Breast epithelium (tissue), 4 donors: ENCODE results near the gene TSEN34. TPM values are rescaled to one million over a fixed set of nuclear protein-coding genes. Genes with fewer than 3 reads are reported as not detected.
"Not testable (repeated sequence)": the region's sequence is repeated elsewhere in the genome, so short reads cannot be mapped to it uniquely, and the experiment has no call there.

ENCODE experiments used
- DNase-seq, 2 donors: peaks; one replicate each; pipeline ENCODE4 v3.0.0-alpha.2; 2019; ENCODE audit warnings: low spot score in 2 of 2
- H3K27ac ChIP-seq, 2 donors: fragments of 200-600 bp; sonication (generic) in 1 of 2; one replicate each; pipeline ENCODE4 v1.5.1; 2016 to 2019; ENCODE audit warnings: mild to moderate bottlenecking in 1 of 2
- H3K27me3 ChIP-seq, 2 donors: fragments of 200-600 bp; sonication (generic) in 1 of 2; one replicate each; pipeline versions ENCODE4 v1.5.1 to v1.6.0; 2017 to 2019; ENCODE audit warnings: control low read depth in 1 of 2, mild to moderate bottlenecking in 1 of 2
- H3K36me3 ChIP-seq: fragments of 200-600 bp; one replicate; pipeline ENCODE4 v1.5.1; 2019
- H3K4me1 ChIP-seq, 2 donors: fragments of 200-600 bp; sonication (generic); one replicate each; pipeline ENCODE4 v1.5.1; 2016 to 2019; ENCODE audit warnings: control low read depth in 1 of 2
- H3K4me3 ChIP-seq, 3 donors: fragments of 200-600 bp; sonication (generic); 1 replicate in 2 of 3; 2 replicates in 1 of 3; pipeline ENCODE4 v1.5.1; 2016 to 2019; ENCODE audit warnings: mild to moderate bottlenecking in 3 of 3, moderate library complexity in 2 of 3
- H3K9me3 ChIP-seq, 2 donors: fragments of 200-600 bp; sonication (generic) in 1 of 2; one replicate each; pipeline ENCODE4 v1.5.1; 2016 to 2019; ENCODE audit warnings: control low read depth in 1 of 2
- CTCF ChIP-seq, 3 donors: fragments of 450-650 bp; IDR thresholded peaks; one replicate each; pipeline ENCODE4 v1.5.1; 2016 to 2017; ENCODE audit warnings: antibody characterized with exemption in 3 of 3, mild to moderate bottlenecking in 3 of 3, moderate library complexity in 3 of 3
- POLR2A ChIP-seq: fragments of 450-650 bp; IDR thresholded peaks from one replicate; pipeline ENCODE4 v1.6.1; 2016; ENCODE audit warnings: antibody characterized with exemption, mild to moderate bottlenecking, moderate library complexity
- POLR2AphosphoS5 ChIP-seq, 3 donors: sonication (generic); formaldehyde crosslinking; IDR thresholded peaks; one replicate each; pipeline ENCODE4 v1.6.1; 2017; ENCODE audit warnings: antibody characterized with exemption in 3 of 3
- intact Hi-C: fragments of 100-400 bp; cut with DNase I; formaldehyde crosslinking; loops from one replicate; pipeline ENCODE4 v1.15.1; 2023; ENCODE audit warnings: low total_unique reads
- total RNA-seq, 3 donors: library from RNA; depleted of rRNA; stranded (reverse); fragments of >200 nt; gene quantifications; one replicate each; pipeline ENCODE4 v1.1.0, GENCODE V29; 2016

TSEN34 gene
- total RNA-seq, 3 donors from 2014 or later: 59.5 to 80.3 (median 74.4) TPM

- DNase-seq: no peak
- Histone ChIP-seq H3K4me3 (no peak overlapping the region), H3K4me1 (no peaks in the 10 kb centered on the region), H3K36me3 (no peaks in the 10 kb centered on the region), H3K27me3 (no peaks in the 10 kb centered on the region), H3K27ac (no peak overlapping the region), H3K9me3 (no peaks in the 10 kb centered on the region)
- intact Hi-C loops: no loop called here
- no peak for TF ChIP-seq CTCF (IDR thresholded peaks at IDR 0.05)
- TF ChIP-seq POLR2AphosphoS5 (IDR thresholded peaks at IDR 0.05): no peak
Observed at GRCh38 chr19:54180691-54181091, 10.4 kb upstream of the TSEN34 start.

DNA sequence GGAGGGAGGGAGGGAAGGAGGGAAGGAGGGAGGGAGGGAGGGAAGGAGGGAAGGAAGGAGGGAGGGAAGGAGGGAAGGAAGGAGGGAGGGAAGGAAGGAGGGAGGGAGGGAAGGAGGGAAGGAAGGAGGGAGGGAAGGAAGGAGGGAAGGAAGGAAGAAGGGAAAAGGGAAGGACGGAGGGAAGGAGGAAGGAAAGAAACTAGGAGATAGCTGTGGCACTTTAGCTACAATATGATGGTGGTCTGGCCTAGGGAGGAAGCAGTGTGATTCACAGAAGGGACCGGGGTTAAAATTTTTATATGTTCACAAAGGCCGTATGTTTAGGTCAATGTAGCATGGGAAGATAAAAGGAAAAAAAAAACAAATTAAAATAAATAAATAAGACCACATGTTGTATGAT, 9.2 kb upstream of the TSEN34 start:
- H3K4me1 ChIP-seq, DNase-seq, intact Hi-C loops, H3K27ac ChIP-seq, H3K4me3 ChIP-seq, H3K27me3 ChIP-seq, H3K36me3 ChIP-seq, H3K9me3 ChIP-seq: not testable (repeated sequence)

GRCh38 chr19:54183431-54183830, 7.7 kb upstream of the TSEN34 start:
- Histone ChIP-seq H3K27ac (no peak overlapping the region), H3K36me3 (no peaks in the 10 kb centered on the region), H3K27me3 (no peaks in the 10 kb centered on the region), H3K4me1 (peaks cover 0 to 5% of the 10 kb centered on the region in 2 donors), H3K4me3 (no peak overlapping the region), H3K9me3 (no peaks in the 10 kb centered on the region)
- DNase-seq: no peak
- TF ChIP-seq CTCF (IDR thresholded peaks at IDR 0.05): no peak
- no peak for TF ChIP-seq POLR2A
- TF ChIP-seq POLR2AphosphoS5 (IDR thresholded peaks at IDR 0.05): no peak
- intact Hi-C loops: no loop called here

GRCh38 chr19:54186351-54186750, 4.8 kb upstream of the TSEN34 start:
- intact Hi-C loops: no loop called here
- Histone ChIP-seq H3K27ac (no peak overlapping the region), H3K27me3 (no peaks in the 10 kb centered on the region), H3K9me3 (no peaks in the 10 kb centered on the region), H3K36me3 (no peaks in the 10 kb centered on the region), H3K4me1 (peaks cover 0 to 8% of the 10 kb centered on the region in 2 donors), H3K4me3 (no peak overlapping the region)
- DNase-seq: no peak
- no peak for TF ChIP-seq CTCF (IDR thresholded peaks at IDR 0.05)
- no peak for TF ChIP-seq POLR2AphosphoS5 (IDR thresholded peaks at IDR 0.05)
- no peak for TF ChIP-seq POLR2A

GRCh38 chr19:54186934-54187381, 4.2 kb upstream of the TSEN34 start:
- Histone ChIP-seq H3K9me3 (no peaks in the 10 kb centered on the region), H3K27ac (no peak overlapping the region), H3K4me3 (no peak overlapping the region), H3K27me3 (no peaks in the 10 kb centered on the region), H3K36me3 (no peaks in the 10 kb centered on the region), H3K4me1 (peaks cover 0 to 12% of the 10 kb centered on the region in 2 donors)
- no peak for TF ChIP-seq POLR2A
- TF ChIP-seq CTCF (IDR thresholded peaks at IDR 0.05): no peak
- no peak for TF ChIP-seq POLR2AphosphoS5 (IDR thresholded peaks at IDR 0.05)
- intact Hi-C loops: no loop called here
- no peak for DNase-seq
